Prostate gland (tissue), 2 donors: ENCODE results near the gene STAT2.

Source experiments
- CTCF ChIP-seq, 4 experiments: fragments of 200-600 bp in 2 of 4; fragments of 450-650 bp in 2 of 4; sonication (generic) in 2 of 4; IDR thresholded peaks; 1 replicate in 3 of 4; 2 replicates in 1 of 4; pipeline ENCODE4 v1.5.1; 2016 to 2019; ENCODE audit warnings: antibody characterized with exemption in 4 of 4, mild to moderate bottlenecking in 2 of 4, moderate library complexity in 2 of 4
- POLR2A ChIP-seq: fragments of 450-650 bp; IDR thresholded peaks from one replicate; pipeline ENCODE4 v1.6.1; 2016; ENCODE audit warnings: antibody characterized with exemption, mild to moderate bottlenecking

DNA sequence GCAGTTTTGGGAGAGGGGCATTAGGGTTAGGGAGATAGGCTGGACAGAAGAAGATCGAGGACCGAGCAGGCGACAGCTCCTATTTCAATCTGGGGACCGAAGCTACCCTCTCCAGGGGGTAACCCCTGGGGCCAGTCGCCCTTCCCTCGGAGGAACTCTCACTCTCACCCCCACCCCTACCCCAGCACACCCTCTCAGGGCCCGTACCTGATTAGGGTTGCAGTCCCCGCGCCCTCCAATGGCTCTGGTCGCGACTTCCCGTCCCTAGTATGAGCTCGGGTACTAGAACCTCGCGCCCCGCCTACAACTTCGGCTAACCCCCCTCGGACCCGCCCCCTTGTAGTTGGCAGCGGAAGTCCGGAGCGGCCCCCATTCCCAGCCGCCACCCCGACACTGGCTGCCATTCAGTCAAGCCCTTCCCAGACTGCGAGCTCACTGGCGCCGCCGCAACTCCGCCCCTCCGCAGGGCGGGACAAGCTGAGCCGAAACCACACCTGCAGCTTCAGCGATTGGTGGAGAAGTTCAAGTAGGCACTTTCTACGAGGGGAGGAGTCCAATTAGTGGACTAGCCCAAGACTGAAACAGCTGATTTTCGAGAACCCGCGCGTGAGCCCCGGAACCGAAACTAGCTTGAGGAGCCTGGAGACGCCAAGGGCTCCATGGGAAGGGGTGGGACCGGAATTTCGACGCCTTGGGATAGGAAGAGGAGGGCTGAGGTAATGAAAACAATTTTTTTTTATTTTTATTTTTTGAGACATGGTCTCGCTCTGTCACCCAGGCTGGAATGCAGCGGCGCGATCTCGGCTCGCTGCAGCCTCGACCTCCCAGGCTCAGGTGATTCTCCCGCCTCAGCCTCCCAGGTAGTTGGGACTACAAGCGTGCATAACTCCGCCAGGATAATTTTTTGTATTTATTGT is at the start of gene STAT2:
- TF ChIP-seq CTCF (IDR thresholded peaks at IDR 0.05) (peak in 1 of 4 experiments; percentile 37), POLR2A (peak; percentile 87)
